HEK293 (cell line): Measurements from ENCODE around the gene TMPRSS6.

Experiments used
- CTCF ChIA-PET: fragments of 350-600 bp; formaldehyde crosslinking; extraction: SDS; loops from one replicate; lab custom pipeline; 2021; ENCODE audit warnings: antibody characterized with exemption; lab: Yijun Ruan, JAX
- POLR2A ChIA-PET: fragments of 300-600 bp; formaldehyde crosslinking; extraction: SDS; loops from one replicate; lab custom pipeline; 2020; ENCODE audit warnings: antibody characterized with exemption, inconsistent platforms; lab: Yijun Ruan, JAX
- H3K27ac ChIP-seq: fragments of 200-500 bp; sonication (Bioruptor generic); 2 replicates; pipeline ENCODE4 v1.5.1; 2014; ENCODE audit warnings: low read depth, low read length, control low read depth, inconsistent platforms; ENCODE audit errors: extremely low read depth
- H3K36me3 ChIP-seq, 2 experiments: fragments of 200-500 bp in 1 of 2; sonication (Bioruptor generic) in 1 of 2; 1 replicate in 1 of 2; 2 replicates in 1 of 2; pipeline ENCODE4 v1.5.1; 2014 to 2017; ENCODE audit warnings: inconsistent platforms in 2 of 2, low read length in 2 of 2; ENCODE audit not compliant: control insufficient read depth in 2 of 2, insufficient read depth in 1 of 2
- H3K4me1 ChIP-seq: fragments of 200-500 bp; sonication (Bioruptor generic); 2 replicates; pipeline ENCODE4 v1.5.1; 2014; ENCODE audit warnings: mild to moderate bottlenecking, low read length, inconsistent platforms; ENCODE audit not compliant: control insufficient read depth, insufficient read depth
- H3K4me3 ChIP-seq: 2 replicates; pipeline ENCODE4 v1.5.1; 2011; ENCODE audit warnings: low read depth, mild to moderate bottlenecking, control low read depth, low read length, moderate library complexity
- H3K9me3 ChIP-seq: fragments of 200-500 bp; sonication (Bioruptor generic); 2 replicates; pipeline ENCODE4 v1.5.1; 2014; ENCODE audit warnings: low read depth, low read length, inconsistent platforms; ENCODE audit not compliant: control insufficient read depth, insufficient read depth
- FEZF1 ChIP-seq: fragments of 450-650 bp; formaldehyde crosslinking; IDR thresholded peaks from 2 replicates; pipeline ENCODE4 v1.5.1; 2016; ENCODE audit warnings: missing biosample characterization, missing genetic modification characterization
- MEIS1 ChIP-seq: sonication (generic); formaldehyde crosslinking; IDR thresholded peaks from 2 replicates; pipeline ENCODE4 v1.8.1; 2022; ENCODE audit warnings: missing genetic modification reagents, mild to moderate bottlenecking, borderline replicate concordance
- SP3 ChIP-seq: fragments of 450-650 bp; formaldehyde crosslinking; IDR thresholded peaks from 2 replicates; pipeline ENCODE4 v1.5.1; 2016; ENCODE audit warnings: missing biosample characterization, missing genetic modification characterization
- SP7 ChIP-seq: fragments of 450-650 bp; formaldehyde crosslinking; IDR thresholded peaks from 2 replicates; pipeline ENCODE4 v1.5.1; 2016; ENCODE audit warnings: missing biosample characterization, missing genetic modification characterization
- ZBTB1 ChIP-seq: fragments of 450-650 bp; formaldehyde crosslinking; IDR thresholded peaks from 2 replicates; pipeline ENCODE4 v1.5.1; 2016; ENCODE audit warnings: missing biosample characterization, missing genetic modification characterization
- ZBTB21 ChIP-seq: fragments of 450-650 bp; formaldehyde crosslinking; IDR thresholded peaks from 2 replicates; pipeline ENCODE4 v1.5.1; 2017; ENCODE audit warnings: missing biosample characterization, missing genetic modification characterization
- ZFP37 ChIP-seq: fragments of 450-650 bp; formaldehyde crosslinking; IDR thresholded peaks from 2 replicates; pipeline ENCODE4 v1.5.1; 2016; ENCODE audit warnings: missing biosample characterization, missing genetic modification characterization
- ZNF140 ChIP-seq: fragments of 450-650 bp; formaldehyde crosslinking; IDR thresholded peaks from 2 replicates; pipeline ENCODE4 v1.5.1; 2016; ENCODE audit warnings: missing biosample characterization, missing genetic modification characterization
- ZNF335 ChIP-seq: fragments of 450-650 bp; formaldehyde crosslinking; conservative IDR thresholded peaks from 2 replicates; pipeline ENCODE4 v1.5.1; 2016; ENCODE audit warnings: missing biosample characterization, missing genetic modification characterization
- ZNF433 ChIP-seq: fragments of 450-650 bp; formaldehyde crosslinking; IDR thresholded peaks from 2 replicates; pipeline ENCODE4 v1.5.1; 2016; ENCODE audit warnings: missing biosample characterization, missing genetic modification characterization, low read depth
- ZNF510 ChIP-seq: fragments of 450-650 bp; formaldehyde crosslinking; IDR thresholded peaks from 2 replicates; pipeline ENCODE4 v1.5.1; 2018; ENCODE audit warnings: mild to moderate bottlenecking, missing genetic modification characterization, missing biosample characterization; ENCODE audit not compliant: insufficient replicate concordance
- ZNF514 ChIP-seq: fragments of 450-650 bp; formaldehyde crosslinking; IDR thresholded peaks from 2 replicates; pipeline ENCODE4 v1.5.1; 2016; ENCODE audit warnings: missing biosample characterization, missing genetic modification characterization
- ZNF548 ChIP-seq: fragments of 450-650 bp; formaldehyde crosslinking; IDR thresholded peaks from 2 replicates; pipeline ENCODE4 v1.5.1; 2016; ENCODE audit warnings: missing biosample characterization, missing genetic modification characterization
- ZNF555 ChIP-seq: fragments of 450-650 bp; formaldehyde crosslinking; conservative IDR thresholded peaks from 2 replicates; pipeline ENCODE4 v1.5.1; 2017; ENCODE audit warnings: missing biosample characterization, mild to moderate bottlenecking, missing genetic modification characterization, inconsistent platforms
- ZNF610 ChIP-seq: fragments of 450-650 bp; formaldehyde crosslinking; IDR thresholded peaks from 2 replicates; pipeline ENCODE4 v1.5.1; 2016; ENCODE audit warnings: missing biosample characterization, missing genetic modification characterization, borderline replicate concordance
- ZNF623 ChIP-seq: fragments of 450-650 bp; formaldehyde crosslinking; IDR thresholded peaks from 2 replicates; pipeline ENCODE4 v1.5.1; 2016; ENCODE audit warnings: missing biosample characterization, missing genetic modification characterization
- ZNF629 ChIP-seq: fragments of 450-650 bp; formaldehyde crosslinking; IDR thresholded peaks from 2 replicates; pipeline ENCODE4 v1.5.1; 2017; ENCODE audit warnings: missing biosample characterization, missing genetic modification characterization
- ZNF658 ChIP-seq: fragments of 450-650 bp; formaldehyde crosslinking; IDR thresholded peaks from 2 replicates; pipeline ENCODE4; 2016; ENCODE audit warnings: missing biosample characterization, missing genetic modification characterization
- ZNF677 ChIP-seq: fragments of 450-650 bp; IDR thresholded peaks from 2 replicates; pipeline ENCODE4 v1.5.0; 2018; ENCODE audit warnings: missing biosample characterization, mild to moderate bottlenecking, missing genetic modification characterization, moderate library complexity
- ZNF707 ChIP-seq: fragments of 450-650 bp; formaldehyde crosslinking; IDR thresholded peaks from 2 replicates; pipeline ENCODE4 v1.5.1; 2016; ENCODE audit warnings: missing biosample characterization, missing genetic modification characterization
- TF ChIP-seq, protein P1 (sequence below): fragments of 450-650 bp; formaldehyde crosslinking; IDR thresholded peaks from 2 replicates; pipeline ENCODE4 v1.5.1; 2016; ENCODE audit warnings: missing biosample characterization, missing genetic modification characterization
- TF ChIP-seq, protein P2 (sequence below): fragments of 450-650 bp; IDR thresholded peaks from 2 replicates; pipeline ENCODE4 v1.5.1; 2018; ENCODE audit warnings: missing biosample characterization, mild to moderate bottlenecking, missing genetic modification characterization
- TF ChIP-seq, protein P3 (sequence below): sonication (generic); formaldehyde crosslinking; IDR thresholded peaks from 2 replicates; pipeline ENCODE4 v1.8.1; 2022; ENCODE audit warnings: mild to moderate bottlenecking, moderate library complexity, missing genetic modification reagents
- TF ChIP-seq, protein P4 (sequence below): fragments of 450-650 bp; formaldehyde crosslinking; IDR thresholded peaks from 2 replicates; pipeline ENCODE4 v1.5.1; 2017; ENCODE audit warnings: missing biosample characterization, missing genetic modification characterization
- TF ChIP-seq, protein P5 (sequence below): fragments of 450-650 bp; formaldehyde crosslinking; IDR thresholded peaks from 2 replicates; pipeline ENCODE4 v1.5.1; 2016; ENCODE audit warnings: missing biosample characterization, missing genetic modification characterization
- TF ChIP-seq, protein P6 (sequence below): fragments of 450-650 bp; formaldehyde crosslinking; IDR thresholded peaks from 2 replicates; pipeline ENCODE4 v1.5.1; 2016; ENCODE audit warnings: missing biosample characterization, missing genetic modification characterization

TMPRSS6 gene

DNA sequence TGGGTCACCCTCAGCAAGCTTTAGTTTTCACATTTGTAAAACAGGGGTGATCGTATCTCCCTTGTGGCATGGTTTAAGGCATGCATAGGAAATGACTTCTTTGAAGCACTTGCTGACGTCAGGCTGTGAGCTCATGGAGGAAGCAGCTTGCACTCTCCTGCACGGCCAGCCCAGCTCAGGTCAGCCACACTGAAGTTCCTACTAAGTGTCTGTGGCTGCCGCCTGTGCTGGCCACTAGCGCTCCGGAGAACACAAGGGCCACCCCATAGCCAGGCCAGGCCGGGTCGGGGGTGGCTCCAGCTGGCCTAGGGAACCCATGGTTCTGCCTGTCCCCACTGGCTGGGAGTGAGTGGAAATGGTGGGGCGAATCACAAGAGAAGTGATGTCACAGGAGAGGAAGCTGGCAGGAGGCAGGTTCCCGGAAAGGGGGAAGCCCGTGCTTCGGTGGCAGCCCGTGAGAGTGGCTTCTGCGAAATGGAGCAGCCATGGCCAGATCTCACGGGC lies 29.8 kb downstream of the TMPRSS6 start:
- CTCF ChIA-PET = interaction anchor here (0.6 to 1.1 kb wide), 6 partner anchors 41 to 202 kb away, joined by 3 to 5 read pairs (median 3); no protein-coding TSS in a partner anchor
- Histone ChIP-seq H3K36me3 (no peaks in the 10 kb centered on the region), H3K4me3 (no peak overlapping the region), H3K9me3 (no peaks in the 10 kb centered on the region), H3K4me1 (no peaks in the 10 kb centered on the region), H3K27ac (no peak overlapping the region)
- TF ChIP-seq ZNF623 (tag by site-specific recombination) (no peak), ZNF548 (tag by site-specific recombination) (no peak), ZNF510 (tag by site-specific recombination) (no peak), ZNF335 (tag by site-specific recombination) (peak; percentile 40), ZBTB1 (tag by site-specific recombination) (no peak), ZNF658 (tag by site-specific recombination) (no peak), SP7 (tag by site-specific recombination) (no peak), ZNF514 (no peak), SP3 (tag by site-specific recombination) (no peak), ZFP37 (tag by site-specific recombination) (no peak), ZNF555 (tag by site-specific recombination) (no peak), ZNF140 (no peak), ZNF707 (tag by site-specific recombination) (no peak), MEIS1 (CRISPR knock-in tag) (no peak), ZNF629 (tag by site-specific recombination) (0 out of 2 replicates have a peak, but pooled peaks have one; percentile 32), ZNF677 (tag by site-specific recombination) (no peak), ZNF433 (tag by site-specific recombination) (no peak), ZNF610 (tag by site-specific recombination) (no peak), ZBTB21 (tag by site-specific recombination) (peak; percentile 65; the same call in 1 of the 2 replicates), FEZF1 (no peak)
- TF ChIP-seq, protein P1, sequence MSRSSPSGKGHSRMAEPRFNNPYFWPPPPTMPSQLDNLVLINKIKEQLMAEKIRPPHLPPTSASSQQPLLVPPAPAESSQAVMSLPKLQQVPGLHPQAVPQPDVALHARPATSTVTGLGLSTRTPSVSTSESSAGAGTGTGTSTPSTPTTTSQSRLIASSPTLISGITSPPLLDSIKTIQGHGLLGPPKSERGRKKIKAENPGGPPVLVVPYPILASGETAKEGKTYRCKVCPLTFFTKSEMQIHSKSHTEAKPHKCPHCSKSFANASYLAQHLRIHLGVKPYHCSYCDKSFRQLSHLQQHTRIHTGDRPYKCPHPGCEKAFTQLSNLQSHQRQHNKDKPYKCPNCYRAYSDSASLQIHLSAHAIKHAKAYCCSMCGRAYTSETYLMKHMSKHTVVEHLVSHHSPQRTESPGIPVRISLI (tag by site-specific recombination) = no peak
- TF ChIP-seq, protein P2, sequence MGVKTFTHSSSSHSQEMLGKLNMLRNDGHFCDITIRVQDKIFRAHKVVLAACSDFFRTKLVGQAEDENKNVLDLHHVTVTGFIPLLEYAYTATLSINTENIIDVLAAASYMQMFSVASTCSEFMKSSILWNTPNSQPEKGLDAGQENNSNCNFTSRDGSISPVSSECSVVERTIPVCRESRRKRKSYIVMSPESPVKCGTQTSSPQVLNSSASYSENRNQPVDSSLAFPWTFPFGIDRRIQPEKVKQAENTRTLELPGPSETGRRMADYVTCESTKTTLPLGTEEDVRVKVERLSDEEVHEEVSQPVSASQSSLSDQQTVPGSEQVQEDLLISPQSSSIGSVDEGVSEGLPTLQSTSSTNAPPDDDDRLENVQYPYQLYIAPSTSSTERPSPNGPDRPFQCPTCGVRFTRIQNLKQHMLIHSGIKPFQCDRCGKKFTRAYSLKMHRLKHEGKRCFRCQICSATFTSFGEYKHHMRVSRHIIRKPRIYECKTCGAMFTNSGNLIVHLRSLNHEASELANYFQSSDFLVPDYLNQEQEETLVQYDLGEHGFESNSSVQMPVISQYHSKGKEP (tag by site-specific recombination) = no peak
- TF ChIP-seq, protein P3, sequence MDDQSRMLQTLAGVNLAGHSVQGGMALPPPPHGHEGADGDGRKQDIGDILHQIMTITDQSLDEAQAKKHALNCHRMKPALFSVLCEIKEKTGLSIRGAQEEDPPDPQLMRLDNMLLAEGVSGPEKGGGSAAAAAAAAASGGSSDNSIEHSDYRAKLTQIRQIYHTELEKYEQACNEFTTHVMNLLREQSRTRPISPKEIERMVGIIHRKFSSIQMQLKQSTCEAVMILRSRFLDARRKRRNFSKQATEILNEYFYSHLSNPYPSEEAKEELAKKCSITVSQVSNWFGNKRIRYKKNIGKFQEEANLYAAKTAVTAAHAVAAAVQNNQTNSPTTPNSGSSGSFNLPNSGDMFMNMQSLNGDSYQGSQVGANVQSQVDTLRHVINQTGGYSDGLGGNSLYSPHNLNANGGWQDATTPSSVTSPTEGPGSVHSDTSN (CRISPR knock-in tag) = no peak
- TF ChIP-seq, protein P4, sequence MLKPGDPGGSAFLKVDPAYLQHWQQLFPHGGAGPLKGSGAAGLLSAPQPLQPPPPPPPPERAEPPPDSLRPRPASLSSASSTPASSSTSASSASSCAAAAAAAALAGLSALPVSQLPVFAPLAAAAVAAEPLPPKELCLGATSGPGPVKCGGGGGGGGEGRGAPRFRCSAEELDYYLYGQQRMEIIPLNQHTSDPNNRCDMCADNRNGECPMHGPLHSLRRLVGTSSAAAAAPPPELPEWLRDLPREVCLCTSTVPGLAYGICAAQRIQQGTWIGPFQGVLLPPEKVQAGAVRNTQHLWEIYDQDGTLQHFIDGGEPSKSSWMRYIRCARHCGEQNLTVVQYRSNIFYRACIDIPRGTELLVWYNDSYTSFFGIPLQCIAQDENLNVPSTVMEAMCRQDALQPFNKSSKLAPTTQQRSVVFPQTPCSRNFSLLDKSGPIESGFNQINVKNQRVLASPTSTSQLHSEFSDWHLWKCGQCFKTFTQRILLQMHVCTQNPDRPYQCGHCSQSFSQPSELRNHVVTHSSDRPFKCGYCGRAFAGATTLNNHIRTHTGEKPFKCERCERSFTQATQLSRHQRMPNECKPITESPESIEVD (tag by site-specific recombination) = no peak
- TF ChIP-seq, protein P5, sequence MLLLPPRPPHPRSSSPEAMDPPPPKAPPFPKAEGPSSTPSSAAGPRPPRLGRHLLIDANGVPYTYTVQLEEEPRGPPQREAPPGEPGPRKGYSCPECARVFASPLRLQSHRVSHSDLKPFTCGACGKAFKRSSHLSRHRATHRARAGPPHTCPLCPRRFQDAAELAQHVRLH (tag by site-specific recombination) = no peak
- TF ChIP-seq, protein P6, sequence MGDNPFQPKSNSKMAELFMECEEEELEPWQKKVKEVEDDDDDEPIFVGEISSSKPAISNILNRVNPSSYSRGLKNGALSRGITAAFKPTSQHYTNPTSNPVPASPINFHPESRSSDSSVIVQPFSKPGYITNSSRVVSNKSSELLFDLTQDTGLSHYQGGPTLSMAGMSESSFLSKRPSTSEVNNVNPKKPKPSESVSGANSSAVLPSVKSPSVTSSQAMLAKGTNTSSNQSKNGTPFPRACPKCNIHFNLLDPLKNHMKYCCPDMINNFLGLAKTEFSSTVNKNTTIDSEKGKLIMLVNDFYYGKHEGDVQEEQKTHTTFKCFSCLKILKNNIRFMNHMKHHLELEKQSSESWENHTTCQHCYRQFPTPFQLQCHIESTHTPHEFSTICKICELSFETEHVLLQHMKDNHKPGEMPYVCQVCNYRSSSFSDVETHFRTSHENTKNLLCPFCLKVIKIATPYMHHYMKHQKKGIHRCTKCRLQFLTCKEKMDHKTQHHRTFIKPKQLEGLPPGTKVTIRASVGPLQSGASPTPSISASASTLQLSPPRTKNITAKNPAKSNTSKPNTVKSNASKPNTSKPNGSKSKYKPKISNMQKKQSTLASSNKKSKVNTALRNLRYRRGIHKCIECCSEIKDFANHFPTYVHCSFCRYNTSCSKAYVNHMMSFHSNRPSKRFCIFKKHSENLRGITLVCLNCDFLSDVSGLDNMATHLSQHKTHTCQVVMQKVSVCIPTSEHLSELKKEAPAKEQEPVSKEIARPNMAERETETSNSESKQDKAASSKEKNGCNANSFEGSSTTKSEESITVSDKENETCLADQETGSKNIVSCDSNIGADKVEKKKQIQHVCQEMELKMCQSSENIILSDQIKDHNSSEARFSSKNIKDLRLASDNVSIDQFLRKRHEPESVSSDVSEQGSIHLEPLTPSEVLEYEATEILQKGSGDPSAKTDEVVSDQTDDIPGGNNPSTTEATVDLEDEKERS (tag by site-specific recombination) = no peak
- POLR2A ChIA-PET = interaction anchor here (1.0 kb wide), 1 partner anchor 120 kb away, joined by 4 read pairs; no protein-coding TSS in a partner anchor
